Measurements from ENCODE around the gene TOMM20. TPM values are rescaled to one million over a fixed set of nuclear protein-coding genes. Genes with fewer than 3 reads are reported as not detected.
A peak's percentile ranks its signal among the peaks of the same experiment; 100 is the strongest.

TOMM20 gene
- polyA plus RNA-seq, 1 experiment = 94.0 TPM

DNA sequence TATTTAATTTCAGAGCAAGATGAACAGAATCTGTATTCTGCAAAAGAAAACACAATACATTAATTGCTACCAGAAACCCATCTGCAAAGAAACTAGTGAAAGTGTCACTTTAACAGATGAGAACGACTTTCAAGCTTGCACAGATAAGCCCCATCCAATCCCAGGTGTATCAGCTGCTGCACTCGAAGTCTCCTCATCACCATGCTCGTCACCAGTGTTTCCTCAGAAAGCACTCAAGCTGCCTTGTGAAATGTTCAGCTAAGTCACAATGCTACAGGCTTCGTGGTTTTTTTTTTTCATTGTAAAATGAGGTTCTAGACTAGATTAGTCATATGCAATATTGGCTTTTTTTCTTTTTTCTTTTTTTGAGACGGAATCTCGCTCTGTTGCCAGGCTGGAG is 3.3 kb upstream of the TOMM20 start:
- CTCF ChIA-PET = interaction anchor here (0.8 to 1.1 kb wide), 2 partner anchors 285 to 645 kb away, joined by 3 read pairs; no protein-coding TSS in a partner anchor
- Histone ChIP-seq H3K27me3 (ENCODE audit: control insufficient read depth, insufficient read depth, low read length) (no peaks in the 10 kb centered on the region), H3K4me3 (ENCODE audit: low read depth, low read length) (no peak overlapping the region), H3K27ac (ENCODE audit: low read depth, low read length) (no peak overlapping the region), H3K9me3 (ENCODE audit: control insufficient read depth, insufficient read depth, low read length) (no peaks in the 10 kb centered on the region; the same call in 1 of the 2 replicates)
- DNase-seq (ENCODE audit: low read depth, low spot score) = no peak
- TF ChIP-seq CTCF (IDR thresholded peaks at IDR 0.05; ENCODE audit: low read depth, low read length) = no peak
- POLR2A ChIA-PET = no interaction called here

DNA sequence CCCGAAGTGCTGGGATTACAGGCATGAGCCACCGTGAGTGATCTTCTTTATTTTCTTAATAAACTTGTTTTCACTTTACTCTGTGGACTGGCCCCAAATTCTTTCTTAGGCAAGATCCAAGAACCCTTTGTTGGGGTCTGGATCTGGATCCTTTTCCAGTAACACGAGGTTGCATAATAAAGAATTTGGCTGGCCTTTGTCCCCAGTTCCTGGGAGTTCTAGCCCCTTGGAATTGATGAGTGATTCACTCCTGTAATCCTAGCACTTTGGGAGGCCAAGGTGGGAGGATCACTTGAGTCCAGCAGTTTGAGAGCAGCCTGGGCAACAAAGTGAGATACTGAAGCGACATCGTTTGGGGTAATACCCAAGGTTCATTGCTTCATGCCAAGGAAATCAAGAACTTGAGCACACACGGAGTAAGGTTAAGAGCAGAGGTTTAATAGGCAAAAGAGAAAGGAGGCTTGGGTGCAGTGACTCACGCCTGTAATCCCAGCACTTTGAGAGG is 2.2 kb upstream of the TOMM20 start:
- CTCF ChIA-PET = no interaction called here
- Histone ChIP-seq H3K27me3 (ENCODE audit: control insufficient read depth, insufficient read depth, low read length) (no peaks in the 10 kb centered on the region), H3K4me3 (ENCODE audit: low read depth, low read length) (no peak overlapping the region), H3K9me3 (ENCODE audit: control insufficient read depth, insufficient read depth, low read length) (no peaks in the 10 kb centered on the region; the same call in 1 of the 2 replicates), H3K27ac (ENCODE audit: low read depth, low read length) (no peak overlapping the region)
- no peak for DNase-seq (ENCODE audit: low read depth, low spot score)
- no peak for TF ChIP-seq CTCF (IDR thresholded peaks at IDR 0.05; ENCODE audit: low read depth, low read length)
- POLR2A ChIA-PET = no interaction called here

- Histone ChIP-seq H3K27me3 (ENCODE audit: control insufficient read depth, insufficient read depth, low read length) (no peaks in the 10 kb centered on the region), H3K4me3 (ENCODE audit: low read depth, low read length) (no peak overlapping the region), H3K27ac (ENCODE audit: low read depth, low read length) (no peak overlapping the region), H3K9me3 (ENCODE audit: control insufficient read depth, insufficient read depth, low read length) (no peaks in the 10 kb centered on the region; the same call in 1 of the 2 replicates)
- no peak for TF ChIP-seq CTCF (IDR thresholded peaks at IDR 0.05; ENCODE audit: low read depth, low read length)
- DNase-seq (ENCODE audit: low read depth, low spot score) = no peak
- ChIA-PET POLR2A (interaction anchor here (1.0 kb wide), 1 partner anchor 31 kb away, joined by 6 read pairs; the partner anchor contains the start of gene RBM34), CTCF (interaction anchor here (0.9 kb wide), 1 partner anchor 25 kb away, joined by 3 read pairs; no protein-coding TSS in a partner anchor)
These were observed 1.3 kb upstream of the TOMM20 start for GRCh38 chr1:235129774-235130570.

GRCh38 chr1:235127732-235128455 is 743 bp downstream of the TOMM20 start:
- Histone ChIP-seq H3K27me3 (ENCODE audit: control insufficient read depth, insufficient read depth, low read length) (no peaks in the 10 kb centered on the region), H3K27ac (ENCODE audit: low read depth, low read length) (peak overlapping the region; percentile 89), H3K9me3 (ENCODE audit: control insufficient read depth, insufficient read depth, low read length) (no peaks in the 10 kb centered on the region; the same call in 1 of the 2 replicates), H3K4me3 (ENCODE audit: low read depth, low read length) (peak overlapping the region; percentile 96)
- TF ChIP-seq CTCF (IDR thresholded peaks at IDR 0.05; ENCODE audit: low read depth, low read length) = no peak
- CTCF ChIA-PET = no interaction called here
- POLR2A ChIA-PET = interaction anchor here (1.1 kb wide), 1 partner anchor 27 kb away, joined by 3 read pairs; no protein-coding TSS in a partner anchor
- DNase-seq (ENCODE audit: low read depth, low spot score) = no peak
